ENCODE measurements around the gene MRFAP1L1. TPM values are rescaled to one million over a fixed set of nuclear protein-coding genes. Genes with fewer than 3 reads are reported as not detected.

The MRFAP1L1 gene
- total and polyA plus RNA-seq, 9 of the 15 experiments (the other 6 are each of a cell fraction or from before 2014, with no cell fraction given): 37.6 to 111 (median 83.8) TPM

GRCh38 chr4:6724421-6725111 is 14.9 kb upstream of the MRFAP1L1 start:
- BruUV-seq (replicated peaks): no TSS peak
- CTCF ChIA-PET (ENCODE audit: low intra/inter-chr PET ratio): no interaction called here
- TF ChIP-seq CHCHD3 (CRISPR knock-in tag; IDR thresholded peaks at IDR 0.05): no peak
- TF ChIP-seq PYGO2 (tag; IDR thresholded peaks at IDR 0.05): no peak
- TF ChIP-seq, protein P1, sequence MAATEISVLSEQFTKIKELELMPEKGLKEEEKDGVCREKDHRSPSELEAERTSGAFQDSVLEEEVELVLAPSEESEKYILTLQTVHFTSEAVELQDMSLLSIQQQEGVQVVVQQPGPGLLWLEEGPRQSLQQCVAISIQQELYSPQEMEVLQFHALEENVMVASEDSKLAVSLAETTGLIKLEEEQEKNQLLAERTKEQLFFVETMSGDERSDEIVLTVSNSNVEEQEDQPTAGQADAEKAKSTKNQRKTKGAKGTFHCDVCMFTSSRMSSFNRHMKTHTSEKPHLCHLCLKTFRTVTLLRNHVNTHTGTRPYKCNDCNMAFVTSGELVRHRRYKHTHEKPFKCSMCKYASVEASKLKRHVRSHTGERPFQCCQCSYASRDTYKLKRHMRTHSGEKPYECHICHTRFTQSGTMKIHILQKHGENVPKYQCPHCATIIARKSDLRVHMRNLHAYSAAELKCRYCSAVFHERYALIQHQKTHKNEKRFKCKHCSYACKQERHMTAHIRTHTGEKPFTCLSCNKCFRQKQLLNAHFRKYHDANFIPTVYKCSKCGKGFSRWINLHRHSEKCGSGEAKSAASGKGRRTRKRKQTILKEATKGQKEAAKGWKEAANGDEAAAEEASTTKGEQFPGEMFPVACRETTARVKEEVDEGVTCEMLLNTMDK (IDR thresholded peaks at IDR 0.05; ENCODE audit: borderline replicate concordance, insufficient read depth, low read depth, low read length, poor library complexity, severe bottlenecking): no peak
- TF ChIP-seq, protein P2, sequence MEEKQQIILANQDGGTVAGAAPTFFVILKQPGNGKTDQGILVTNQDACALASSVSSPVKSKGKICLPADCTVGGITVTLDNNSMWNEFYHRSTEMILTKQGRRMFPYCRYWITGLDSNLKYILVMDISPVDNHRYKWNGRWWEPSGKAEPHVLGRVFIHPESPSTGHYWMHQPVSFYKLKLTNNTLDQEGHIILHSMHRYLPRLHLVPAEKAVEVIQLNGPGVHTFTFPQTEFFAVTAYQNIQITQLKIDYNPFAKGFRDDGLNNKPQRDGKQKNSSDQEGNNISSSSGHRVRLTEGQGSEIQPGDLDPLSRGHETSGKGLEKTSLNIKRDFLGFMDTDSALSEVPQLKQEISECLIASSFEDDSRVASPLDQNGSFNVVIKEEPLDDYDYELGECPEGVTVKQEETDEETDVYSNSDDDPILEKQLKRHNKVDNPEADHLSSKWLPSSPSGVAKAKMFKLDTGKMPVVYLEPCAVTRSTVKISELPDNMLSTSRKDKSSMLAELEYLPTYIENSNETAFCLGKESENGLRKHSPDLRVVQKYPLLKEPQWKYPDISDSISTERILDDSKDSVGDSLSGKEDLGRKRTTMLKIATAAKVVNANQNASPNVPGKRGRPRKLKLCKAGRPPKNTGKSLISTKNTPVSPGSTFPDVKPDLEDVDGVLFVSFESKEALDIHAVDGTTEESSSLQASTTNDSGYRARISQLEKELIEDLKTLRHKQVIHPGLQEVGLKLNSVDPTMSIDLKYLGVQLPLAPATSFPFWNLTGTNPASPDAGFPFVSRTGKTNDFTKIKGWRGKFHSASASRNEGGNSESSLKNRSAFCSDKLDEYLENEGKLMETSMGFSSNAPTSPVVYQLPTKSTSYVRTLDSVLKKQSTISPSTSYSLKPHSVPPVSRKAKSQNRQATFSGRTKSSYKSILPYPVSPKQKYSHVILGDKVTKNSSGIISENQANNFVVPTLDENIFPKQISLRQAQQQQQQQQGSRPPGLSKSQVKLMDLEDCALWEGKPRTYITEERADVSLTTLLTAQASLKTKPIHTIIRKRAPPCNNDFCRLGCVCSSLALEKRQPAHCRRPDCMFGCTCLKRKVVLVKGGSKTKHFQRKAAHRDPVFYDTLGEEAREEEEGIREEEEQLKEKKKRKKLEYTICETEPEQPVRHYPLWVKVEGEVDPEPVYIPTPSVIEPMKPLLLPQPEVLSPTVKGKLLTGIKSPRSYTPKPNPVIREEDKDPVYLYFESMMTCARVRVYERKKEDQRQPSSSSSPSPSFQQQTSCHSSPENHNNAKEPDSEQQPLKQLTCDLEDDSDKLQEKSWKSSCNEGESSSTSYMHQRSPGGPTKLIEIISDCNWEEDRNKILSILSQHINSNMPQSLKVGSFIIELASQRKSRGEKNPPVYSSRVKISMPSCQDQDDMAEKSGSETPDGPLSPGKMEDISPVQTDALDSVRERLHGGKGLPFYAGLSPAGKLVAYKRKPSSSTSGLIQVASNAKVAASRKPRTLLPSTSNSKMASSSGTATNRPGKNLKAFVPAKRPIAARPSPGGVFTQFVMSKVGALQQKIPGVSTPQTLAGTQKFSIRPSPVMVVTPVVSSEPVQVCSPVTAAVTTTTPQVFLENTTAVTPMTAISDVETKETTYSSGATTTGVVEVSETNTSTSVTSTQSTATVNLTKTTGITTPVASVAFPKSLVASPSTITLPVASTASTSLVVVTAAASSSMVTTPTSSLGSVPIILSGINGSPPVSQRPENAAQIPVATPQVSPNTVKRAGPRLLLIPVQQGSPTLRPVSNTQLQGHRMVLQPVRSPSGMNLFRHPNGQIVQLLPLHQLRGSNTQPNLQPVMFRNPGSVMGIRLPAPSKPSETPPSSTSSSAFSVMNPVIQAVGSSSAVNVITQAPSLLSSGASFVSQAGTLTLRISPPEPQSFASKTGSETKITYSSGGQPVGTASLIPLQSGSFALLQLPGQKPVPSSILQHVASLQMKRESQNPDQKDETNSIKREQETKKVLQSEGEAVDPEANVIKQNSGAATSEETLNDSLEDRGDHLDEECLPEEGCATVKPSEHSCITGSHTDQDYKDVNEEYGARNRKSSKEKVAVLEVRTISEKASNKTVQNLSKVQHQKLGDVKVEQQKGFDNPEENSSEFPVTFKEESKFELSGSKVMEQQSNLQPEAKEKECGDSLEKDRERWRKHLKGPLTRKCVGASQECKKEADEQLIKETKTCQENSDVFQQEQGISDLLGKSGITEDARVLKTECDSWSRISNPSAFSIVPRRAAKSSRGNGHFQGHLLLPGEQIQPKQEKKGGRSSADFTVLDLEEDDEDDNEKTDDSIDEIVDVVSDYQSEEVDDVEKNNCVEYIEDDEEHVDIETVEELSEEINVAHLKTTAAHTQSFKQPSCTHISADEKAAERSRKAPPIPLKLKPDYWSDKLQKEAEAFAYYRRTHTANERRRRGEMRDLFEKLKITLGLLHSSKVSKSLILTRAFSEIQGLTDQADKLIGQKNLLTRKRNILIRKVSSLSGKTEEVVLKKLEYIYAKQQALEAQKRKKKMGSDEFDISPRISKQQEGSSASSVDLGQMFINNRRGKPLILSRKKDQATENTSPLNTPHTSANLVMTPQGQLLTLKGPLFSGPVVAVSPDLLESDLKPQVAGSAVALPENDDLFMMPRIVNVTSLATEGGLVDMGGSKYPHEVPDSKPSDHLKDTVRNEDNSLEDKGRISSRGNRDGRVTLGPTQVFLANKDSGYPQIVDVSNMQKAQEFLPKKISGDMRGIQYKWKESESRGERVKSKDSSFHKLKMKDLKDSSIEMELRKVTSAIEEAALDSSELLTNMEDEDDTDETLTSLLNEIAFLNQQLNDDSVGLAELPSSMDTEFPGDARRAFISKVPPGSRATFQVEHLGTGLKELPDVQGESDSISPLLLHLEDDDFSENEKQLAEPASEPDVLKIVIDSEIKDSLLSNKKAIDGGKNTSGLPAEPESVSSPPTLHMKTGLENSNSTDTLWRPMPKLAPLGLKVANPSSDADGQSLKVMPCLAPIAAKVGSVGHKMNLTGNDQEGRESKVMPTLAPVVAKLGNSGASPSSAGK (IDR thresholded peaks at IDR 0.05): no peak
- TF ChIP-seq LEF1 (IDR thresholded peaks at IDR 0.05): no peak
- no peak for TF ChIP-seq BRF2 (IDR thresholded peaks at IDR 0.05; ENCODE audit: borderline replicate concordance, insufficient read depth, insufficient read length)

More at GRCh38 chr4:6724421-6725111, 14.9 kb upstream of the MRFAP1L1 start:
- Histone ChIP-seq H3K27me3 (ENCODE audit: control insufficient read depth in 2 of 2, insufficient read depth in 2 of 2, low read length in 2 of 2) (no peaks in the 10 kb centered on the region), H3K9ac (ENCODE audit: insufficient read depth in 1 of 2, low read depth in 2 of 2, low read length in 2 of 2) (peak overlapping the region in 1 of 2 experiments; percentile 75; a peak in 2 of 4 replicates), H2AFZ (ENCODE audit: low read depth, low read length) (peak overlapping the region; percentile 56; the same call in 1 of the 2 replicates), H3K4me3 (no peak overlapping the region), H3K4me2 (ENCODE audit: insufficient read depth, low read length) (no peak overlapping the region), H3K9me1 (ENCODE audit: control insufficient read depth, insufficient read depth, low read length) (no peaks in the 10 kb centered on the region), H3K27ac (ENCODE audit: extremely low read depth, low read depth, low read length) (no peak overlapping the region), H3K9me3 (replicated peaks; ENCODE audit: control insufficient read depth, insufficient read depth, low read depth, low read length) (no peaks in the 10 kb centered on the region), H3K36me3 (ENCODE audit: control insufficient read depth, insufficient read depth, low read length) (no peaks in the 10 kb centered on the region), H3K79me2 (ENCODE audit: control insufficient read depth, insufficient read depth, low read length) (no peaks in the 10 kb centered on the region), H4K20me1 (replicated peaks; ENCODE audit: control insufficient read depth, insufficient read depth, low read length) (no peaks in the 10 kb centered on the region), H3K4me1 (replicated peaks in 1 of 2; ENCODE audit: control insufficient read depth in 2 of 2, insufficient read depth in 2 of 2, low read length in 2 of 2) (peaks cover 11 to 50% of the 10 kb centered on the region in 2 experiments; a peak in 4 of 5 replicates)
- ATAC-seq (no peak), FAIRE-seq (no peak), DNase-seq (ENCODE audit: extremely low read depth in 1 of 4, low spot score in 3 of 4) (peak in 1 of 4 experiments; percentile 4)
- intact Hi-C loops (cut with micrococcal nuclease) (no loop called here), in situ Hi-C loops (cut with MboI) (loop anchor here (5.0 kb wide), 3 partner anchors 43 to 348 kb away; no protein-coding TSS in a partner anchor)
- POLR2A ChIA-PET: no interaction called here
- 61% methylated on average over 18 of the region's 21 CpGs for WGBS (ENCODE audit: insufficient coverage, low coverage, missing lambda C conversion rate)
